Ascending aorta (tissue), 2 donors: ENCODE results near the gene CCT7. TPM values are rescaled to one million over a fixed set of nuclear protein-coding genes. Genes with fewer than 3 reads are reported as not detected.

Experiments
- DNase-seq, 2 donors: peaks; one replicate each; pipeline ENCODE4 v3.0.0-alpha.2; 2019; ENCODE audit warnings: low spot score in 2 of 2
- H3K27ac ChIP-seq, 2 donors: fragments of 200-600 bp; sonication (generic); one replicate each; pipeline ENCODE4 v1.5.1; 2016 to 2017; ENCODE audit warnings: mild to moderate bottlenecking in 1 of 2
- H3K27me3 ChIP-seq: fragments of 200-600 bp; sonication (generic); one replicate; pipeline ENCODE4 v1.5.1; 2017
- H3K36me3 ChIP-seq, 2 donors: fragments of 200-600 bp; sonication (generic); one replicate each; pipeline ENCODE4 v1.5.1; 2016
- H3K4me1 ChIP-seq, 2 donors: fragments of 200-600 bp; sonication (generic); one replicate each; pipeline ENCODE4 v1.5.1; 2016 to 2017; ENCODE audit warnings: mild to moderate bottlenecking in 1 of 2
- H3K4me3 ChIP-seq, 2 donors: fragments of 200-600 bp; sonication (generic); one replicate each; pipeline ENCODE4 v1.5.1; 2016 to 2017; ENCODE audit warnings: mild to moderate bottlenecking in 1 of 2
- H3K9me3 ChIP-seq, 2 donors: fragments of 200-600 bp; sonication (generic); one replicate each; pipeline ENCODE4 v1.5.1; 2016
- intact Hi-C: fragments of 100-400 bp; cut with DNase I; formaldehyde crosslinking; loops from one replicate; pipeline ENCODE4 v1.15.1; 2023
- total RNA-seq: library from RNA; depleted of rRNA; stranded (reverse); fragments of >200 nt; gene quantifications from one replicate; pipeline ENCODE4 v1.1.0, GENCODE V29; 2016
- TF ChIP-seq, protein P1 (sequence below), 3 experiments: fragments of 200-600 bp in 2 of 3; fragments of 450-650 bp in 1 of 3; sonication (generic) in 2 of 3; IDR thresholded peaks; one replicate each; pipeline ENCODE4 v1.5.1; 2016 to 2019; ENCODE audit warnings: antibody characterized with exemption in 3 of 3, mild to moderate bottlenecking in 1 of 3, moderate library complexity in 1 of 3

Gene CCT7
- total RNA-seq, 1 donor from 2014 or later, result 226 TPM

DNA sequence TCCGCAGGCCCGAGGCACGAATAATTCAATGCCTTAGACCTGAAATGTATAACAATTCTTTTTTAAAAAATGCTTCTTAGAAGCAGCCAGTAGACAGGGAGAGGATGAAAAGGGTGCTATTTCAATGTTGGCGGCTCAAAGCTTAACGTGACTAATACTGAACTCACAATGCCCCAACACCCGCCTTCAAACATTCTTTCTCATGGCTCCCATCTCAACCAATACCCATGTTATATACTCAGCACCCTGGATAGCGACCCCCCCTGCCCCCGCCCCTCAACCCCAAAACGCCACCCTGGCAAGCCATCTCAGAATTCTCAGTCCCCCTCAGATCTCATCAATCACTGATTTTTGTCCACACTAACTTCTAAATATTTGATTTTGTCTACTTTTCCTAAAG lies 45.7 kb downstream of the CCT7 start:
- Histone ChIP-seq H3K9me3 (no peaks in the 10 kb centered on the region), H3K36me3 (no peaks in the 10 kb centered on the region), H3K27me3 (no peaks in the 10 kb centered on the region), H3K27ac (no peak overlapping the region), H3K4me1 (peaks cover under 1 to 2% of the 10 kb centered on the region in 2 donors), H3K4me3 (no peak overlapping the region)
- intact Hi-C loops, result no loop called here
- TF ChIP-seq, protein P1, sequence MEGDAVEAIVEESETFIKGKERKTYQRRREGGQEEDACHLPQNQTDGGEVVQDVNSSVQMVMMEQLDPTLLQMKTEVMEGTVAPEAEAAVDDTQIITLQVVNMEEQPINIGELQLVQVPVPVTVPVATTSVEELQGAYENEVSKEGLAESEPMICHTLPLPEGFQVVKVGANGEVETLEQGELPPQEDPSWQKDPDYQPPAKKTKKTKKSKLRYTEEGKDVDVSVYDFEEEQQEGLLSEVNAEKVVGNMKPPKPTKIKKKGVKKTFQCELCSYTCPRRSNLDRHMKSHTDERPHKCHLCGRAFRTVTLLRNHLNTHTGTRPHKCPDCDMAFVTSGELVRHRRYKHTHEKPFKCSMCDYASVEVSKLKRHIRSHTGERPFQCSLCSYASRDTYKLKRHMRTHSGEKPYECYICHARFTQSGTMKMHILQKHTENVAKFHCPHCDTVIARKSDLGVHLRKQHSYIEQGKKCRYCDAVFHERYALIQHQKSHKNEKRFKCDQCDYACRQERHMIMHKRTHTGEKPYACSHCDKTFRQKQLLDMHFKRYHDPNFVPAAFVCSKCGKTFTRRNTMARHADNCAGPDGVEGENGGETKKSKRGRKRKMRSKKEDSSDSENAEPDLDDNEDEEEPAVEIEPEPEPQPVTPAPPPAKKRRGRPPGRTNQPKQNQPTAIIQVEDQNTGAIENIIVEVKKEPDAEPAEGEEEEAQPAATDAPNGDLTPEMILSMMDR (IDR thresholded peaks at IDR 0.05), result no peak
- DNase-seq, result no peak

DNA sequence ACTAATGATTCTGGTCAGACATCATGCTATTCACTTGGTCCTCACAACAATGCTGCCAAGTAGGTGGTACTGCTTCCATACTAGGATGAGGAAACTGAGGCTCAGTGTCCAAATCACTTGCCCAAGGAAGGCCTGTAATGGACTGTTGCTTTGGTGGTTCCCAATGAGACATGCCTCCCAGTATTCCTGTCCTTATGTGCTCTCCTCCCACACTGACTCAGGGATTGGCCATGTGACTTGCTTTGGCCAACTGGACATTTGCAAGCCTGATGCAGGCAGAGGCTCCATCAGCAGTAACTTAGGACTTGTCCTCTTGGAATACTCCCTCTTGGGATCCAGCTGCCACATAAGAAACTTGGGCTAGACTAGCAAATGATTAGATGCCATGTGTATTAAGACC lies 47.1 kb downstream of the CCT7 start:
- Histone ChIP-seq H3K4me3 (no peak overlapping the region), H3K36me3 (no peaks in the 10 kb centered on the region), H3K9me3 (no peaks in the 10 kb centered on the region), H3K27me3 (no peaks in the 10 kb centered on the region), H3K27ac (no peak overlapping the region), H3K4me1 (peaks cover 2 to 3% of the 10 kb centered on the region in 2 donors)
- DNase-seq, result peak in 1 of 2 donors; percentile 4
- TF ChIP-seq, protein P1 (IDR thresholded peaks at IDR 0.05), result no peak
- intact Hi-C loops, result no loop called here

- TF ChIP-seq, protein P1 (IDR thresholded peaks at IDR 0.05), result no peak
- Histone ChIP-seq H3K9me3 (no peaks in the 10 kb centered on the region), H3K4me1 (peaks cover 2 to 3% of the 10 kb centered on the region in 2 donors), H3K4me3 (peak overlapping the region in 1 of 2 donors; percentile 79), H3K27ac (no peak overlapping the region), H3K27me3 (no peaks in the 10 kb centered on the region), H3K36me3 (no peaks in the 10 kb centered on the region)
- peak in 1 of 2 donors; percentile 58 for DNase-seq
- intact Hi-C loops, result no loop called here
Measured at GRCh38 chr2:73282924-73283544, 48.9 kb downstream of the CCT7 start.

DNA sequence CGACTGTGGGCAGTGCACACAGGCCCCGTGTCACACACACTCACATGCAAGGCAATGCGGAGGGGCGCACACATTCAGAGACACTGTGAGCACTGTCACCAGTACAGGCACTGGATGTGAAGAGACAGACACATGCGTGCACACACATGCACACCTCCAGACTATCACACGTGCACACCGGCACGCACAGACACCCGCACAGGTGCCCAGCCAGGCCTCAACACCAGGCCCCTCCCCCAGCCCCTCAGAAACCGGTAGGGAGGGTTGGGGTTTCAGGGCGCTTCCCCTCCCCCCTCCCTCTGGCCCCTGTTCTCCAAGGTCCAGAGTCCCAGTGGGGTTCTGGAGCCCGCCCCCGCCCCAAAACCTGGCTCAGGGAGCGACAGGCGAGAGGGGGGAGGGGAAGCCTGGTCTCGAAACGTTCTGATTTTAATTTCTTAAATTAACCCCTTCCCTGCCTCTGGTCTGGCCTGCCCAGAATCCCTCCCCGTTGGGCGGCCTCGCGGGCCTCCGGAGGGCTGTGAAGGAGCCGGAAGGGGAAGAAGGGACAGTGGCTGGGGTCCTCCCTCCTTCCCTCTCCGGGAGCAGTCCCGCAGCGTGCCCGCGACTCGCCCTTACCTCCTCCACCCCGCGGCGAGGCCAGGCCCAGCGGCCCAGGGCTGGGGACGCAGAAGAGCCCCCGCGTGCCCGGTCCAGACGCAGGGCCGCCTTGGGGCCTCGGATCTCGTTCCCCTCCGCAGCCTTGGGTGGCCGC lies 49.6 kb downstream of the CCT7 start:
- Histone ChIP-seq H3K27me3 (no peaks in the 10 kb centered on the region), H3K36me3 (no peaks in the 10 kb centered on the region), H3K4me1 (peaks cover 2 to 3% of the 10 kb centered on the region in 2 donors), H3K27ac (no peak overlapping the region), H3K9me3 (no peaks in the 10 kb centered on the region), H3K4me3 (peak overlapping the region; percentile 79 to 81)
- intact Hi-C loops, result no loop called here
- peak in 1 of 2 donors; percentile 60 for DNase-seq
- TF ChIP-seq, protein P1 (IDR thresholded peaks at IDR 0.05), result peak in 1 of 3 experiments; percentile 3

- peak in 1 of 2 donors; percentile 65 for DNase-seq
- H3K4me3 ChIP-seq, result peak within 1 kb of the TSS; percentile 79 to 81
- H3K9me3 ChIP-seq, result no peaks in the 10 kb centered on the region
- TF ChIP-seq, protein P1 (IDR thresholded peaks at IDR 0.05), result no peak
- H3K27me3 ChIP-seq, result no peaks in the 10 kb centered on the region
- no peaks in the 10 kb centered on the region for H3K36me3 ChIP-seq
- H3K27ac ChIP-seq, result no peak within 1 kb of the TSS
- peaks cover 2 to 3% of the 10 kb centered on the region in 2 donors for H3K4me1 ChIP-seq
- intact Hi-C loops, result no loop called here
Measured at GRCh38 chr2:73284296-73285158, 50.4 kb downstream of the CCT7 start, which contains the start of gene FBXO41. FBXO41 (minus strand) TSS chr2:73284478; CDS start chr2:73269630, 14,848 bp downstream.
